MCF 10A (cell line): ENCODE results near the gene DUSP16. TPM values are rescaled to one million over a fixed set of nuclear protein-coding genes. Genes with fewer than 3 reads are reported as not detected.

ENCODE experiments used
- BruUV-seq: library from RNA; stranded (reverse); fragments of 400-500 nt; replicated peaks from 2 replicates; lab custom pipeline; 2021; lab: Mats Ljungman, UMichigan
- CTCF ChIA-PET: fragments of 300-600 bp; sonication (Branson Sonifier 250); formaldehyde crosslinking; extraction: SDS; loops from one replicate; lab custom pipeline; 2021; ENCODE audit warnings: antibody characterized with exemption, inconsistent platforms; lab: Yijun Ruan, JAX
- POLR2A ChIA-PET: fragments of 300-600, 350-650 bp; sonication (Branson Sonifier 250); formaldehyde crosslinking; extraction: SDS; loops from one replicate; lab custom pipeline; 2020; ENCODE audit warnings: antibody characterized with exemption, inconsistent platforms; lab: Yijun Ruan, JAX
- DNase-seq: peaks from one replicate; pipeline ENCODE4 v3.0.0-alpha.2; 2018; ENCODE audit not compliant: unreplicated experiment
- H3K27ac Mint-ChIP-seq: one replicate; pipeline ENCODE4 v1.8.0; 2022; ENCODE audit warnings: mild to moderate bottlenecking, low read depth, mixed read lengths; ENCODE audit not compliant: unreplicated experiment
- H3K27me3 Mint-ChIP-seq: one replicate; pipeline ENCODE4 v1.8.0; 2022; ENCODE audit warnings: mixed read lengths; ENCODE audit not compliant: insufficient read depth, unreplicated experiment
- H3K36me3 Mint-ChIP-seq: one replicate; pipeline ENCODE4 v1.8.0; 2022; ENCODE audit warnings: mild to moderate bottlenecking, moderate library complexity, mixed read lengths; ENCODE audit not compliant: insufficient read depth, unreplicated experiment
- H3K4me1 Mint-ChIP-seq: one replicate; pipeline ENCODE4 v1.8.0; 2022; ENCODE audit warnings: mixed read lengths; ENCODE audit not compliant: insufficient read depth, unreplicated experiment
- H3K4me3 Mint-ChIP-seq: one replicate; pipeline ENCODE4 v1.8.0; 2022; ENCODE audit warnings: mild to moderate bottlenecking, moderate library complexity, mixed read lengths; ENCODE audit not compliant: unreplicated experiment
- H3K9me3 Mint-ChIP-seq: one replicate; pipeline ENCODE4 v1.8.0; 2022; ENCODE audit warnings: mixed read lengths; ENCODE audit not compliant: unreplicated experiment
- intact Hi-C: fragments of 100-400 bp; cut with micrococcal nuclease; formaldehyde crosslinking; loops from 2 replicates; pipeline ENCODE4 v1.14.1; 2022
- total RNA-seq: library from RNA; stranded (reverse); gene quantifications from 2 replicates; pipeline ENCODE4 v1.2.3, GENCODE V29; 2022
- TF ChIP-seq, protein P1 (sequence below): fragments of 200-600 bp; IDR thresholded peaks from one replicate; pipeline ENCODE4 v1.8.0; 2022; ENCODE audit warnings: antibody characterized with exemption, mild to moderate bottlenecking; ENCODE audit not compliant: unreplicated experiment

Gene DUSP16
- total RNA-seq, 1 experiment from 2014 or later, result 20.7 TPM

DNA sequence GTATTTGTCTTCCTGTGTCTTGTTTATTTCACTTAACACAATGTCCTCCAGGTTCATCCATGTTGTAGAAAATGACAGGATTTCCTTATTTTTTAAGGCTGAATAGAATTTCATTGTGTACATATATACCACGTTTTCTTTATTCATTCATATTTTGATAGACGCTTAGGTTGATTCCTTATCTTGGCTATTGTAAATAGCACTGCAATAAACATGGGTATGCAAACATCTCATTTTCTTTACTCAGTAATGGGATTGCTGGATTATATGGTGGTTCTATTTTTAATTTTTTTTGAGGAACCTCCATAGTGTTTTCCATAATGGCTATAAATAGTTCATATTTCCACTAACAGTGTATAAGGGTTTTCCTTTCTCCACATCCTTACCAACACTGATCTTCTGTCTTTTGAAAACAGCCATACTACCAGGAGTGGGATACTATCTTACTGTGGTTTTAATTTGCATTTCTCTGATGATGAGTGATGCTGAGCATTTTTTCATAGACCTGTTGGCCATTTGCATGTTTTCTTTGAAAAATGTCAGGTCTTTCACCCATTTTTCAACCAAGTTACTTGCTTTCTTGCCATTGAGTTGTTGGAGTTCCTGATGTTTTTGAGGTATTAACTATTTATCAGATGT, 32.8 kb downstream of the DUSP16 start:
- Mint-ChIP-seq H3K27ac (no peak overlapping the region), H3K9me3 (no peaks in the 10 kb centered on the region), H3K36me3 (no peaks in the 10 kb centered on the region), H3K27me3 (no peaks in the 10 kb centered on the region), H3K4me1 (peaks cover 6% of the 10 kb centered on the region), H3K4me3 (no peak overlapping the region)
- ChIA-PET CTCF (no interaction called here), POLR2A (interaction anchor here (0.6 to 1.0 kb wide), 2 partner anchors 30 to 83 kb away, joined by 3 read pairs; no protein-coding TSS in a partner anchor)
- intact Hi-C loops, result no loop called here
- BruUV-seq, result no TSS peak
- TF ChIP-seq, protein P1, sequence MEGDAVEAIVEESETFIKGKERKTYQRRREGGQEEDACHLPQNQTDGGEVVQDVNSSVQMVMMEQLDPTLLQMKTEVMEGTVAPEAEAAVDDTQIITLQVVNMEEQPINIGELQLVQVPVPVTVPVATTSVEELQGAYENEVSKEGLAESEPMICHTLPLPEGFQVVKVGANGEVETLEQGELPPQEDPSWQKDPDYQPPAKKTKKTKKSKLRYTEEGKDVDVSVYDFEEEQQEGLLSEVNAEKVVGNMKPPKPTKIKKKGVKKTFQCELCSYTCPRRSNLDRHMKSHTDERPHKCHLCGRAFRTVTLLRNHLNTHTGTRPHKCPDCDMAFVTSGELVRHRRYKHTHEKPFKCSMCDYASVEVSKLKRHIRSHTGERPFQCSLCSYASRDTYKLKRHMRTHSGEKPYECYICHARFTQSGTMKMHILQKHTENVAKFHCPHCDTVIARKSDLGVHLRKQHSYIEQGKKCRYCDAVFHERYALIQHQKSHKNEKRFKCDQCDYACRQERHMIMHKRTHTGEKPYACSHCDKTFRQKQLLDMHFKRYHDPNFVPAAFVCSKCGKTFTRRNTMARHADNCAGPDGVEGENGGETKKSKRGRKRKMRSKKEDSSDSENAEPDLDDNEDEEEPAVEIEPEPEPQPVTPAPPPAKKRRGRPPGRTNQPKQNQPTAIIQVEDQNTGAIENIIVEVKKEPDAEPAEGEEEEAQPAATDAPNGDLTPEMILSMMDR, result no peak
- no peak for DNase-seq

DNA sequence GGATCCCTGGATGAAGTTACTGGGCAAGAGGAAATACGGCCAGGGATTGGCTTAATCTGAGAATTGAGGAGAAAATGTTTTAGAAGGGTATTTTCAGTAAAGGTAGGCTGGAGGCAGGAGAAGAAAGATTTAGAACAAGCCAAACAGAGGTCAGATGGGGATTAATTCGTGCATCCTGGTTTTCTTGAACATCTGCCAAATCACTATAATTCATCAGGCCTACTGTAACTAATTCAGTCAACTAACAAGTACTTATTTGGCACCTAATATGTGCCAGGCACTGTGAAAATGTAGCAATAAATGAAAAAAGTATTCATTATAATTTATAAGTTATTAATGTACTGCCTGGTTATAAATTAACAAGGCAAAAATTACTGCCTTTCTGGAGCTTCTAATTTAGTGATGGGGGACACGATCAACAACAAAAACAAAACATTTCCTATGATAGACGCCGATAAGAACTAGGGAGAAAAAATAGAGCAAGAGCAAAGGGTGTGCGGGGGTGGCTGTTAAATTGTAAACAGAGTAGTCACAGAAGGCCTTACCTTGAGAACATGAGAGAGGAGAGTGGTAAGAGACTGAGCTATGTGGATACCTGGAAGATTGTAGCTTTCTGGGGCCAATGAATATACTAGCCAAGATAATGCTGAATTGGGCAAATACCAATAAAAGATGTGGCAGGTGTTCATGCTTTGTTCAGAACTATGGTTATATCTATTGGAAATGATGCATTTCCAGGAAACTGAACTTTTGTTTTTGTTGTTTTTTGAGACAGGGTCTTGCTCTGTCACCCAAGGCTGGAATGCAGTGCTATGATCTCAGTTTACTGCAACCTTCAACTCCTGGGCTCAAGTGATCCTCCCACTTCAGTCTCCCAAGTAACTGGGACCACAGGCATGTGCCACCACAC, 34.0 kb downstream of the DUSP16 start:
- DNase-seq, result no peak
- Mint-ChIP-seq H3K27ac (no peak overlapping the region), H3K36me3 (no peaks in the 10 kb centered on the region), H3K4me1 (peaks cover 5% of the 10 kb centered on the region), H3K9me3 (no peaks in the 10 kb centered on the region), H3K4me3 (no peak overlapping the region), H3K27me3 (no peaks in the 10 kb centered on the region)
- BruUV-seq, result no TSS peak
- ChIA-PET CTCF (no interaction called here), POLR2A (interaction anchor here (1.0 to 1.5 kb wide), 3 partner anchors 20 to 31 kb away, joined by 3 to 5 read pairs (median 3); no protein-coding TSS in a partner anchor)
- intact Hi-C loops, result no loop called here
- TF ChIP-seq, protein P1, result no peak

DNA sequence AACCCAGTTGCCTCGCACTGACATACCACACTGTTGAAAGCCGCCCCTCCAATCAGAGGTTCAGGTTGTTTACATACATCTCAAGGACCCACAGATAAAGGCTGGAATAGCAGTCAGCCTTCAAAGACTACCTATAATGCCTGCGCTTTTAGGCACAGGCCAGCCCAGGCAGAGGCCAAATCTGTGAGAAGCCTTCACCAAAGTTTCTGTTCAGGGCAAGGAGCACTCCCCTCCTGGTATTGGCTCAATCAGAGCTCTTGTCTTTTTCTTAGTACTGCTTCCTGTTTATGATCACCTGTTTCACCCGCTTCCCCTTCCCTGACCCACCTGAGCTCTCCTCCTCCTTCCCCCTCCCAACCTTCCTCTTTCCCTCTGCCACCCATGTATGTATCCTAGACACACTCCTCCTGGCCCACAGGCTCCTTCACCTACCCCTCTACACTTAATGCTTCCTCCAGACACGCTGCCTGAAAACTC, 34.8 kb downstream of the DUSP16 start:
- no peak overlapping the region for H3K27ac Mint-ChIP-seq
- no peak for DNase-seq
- intact Hi-C loops, result no loop called here
- no TSS peak for BruUV-seq
- no peaks in the 10 kb centered on the region for H3K4me1 Mint-ChIP-seq
- H3K9me3 Mint-ChIP-seq, result no peaks in the 10 kb centered on the region
- H3K4me3 Mint-ChIP-seq, result no peak overlapping the region
- no peaks in the 10 kb centered on the region for H3K36me3 Mint-ChIP-seq
- CTCF ChIA-PET, result no interaction called here
- POLR2A ChIA-PET, result interaction anchor here (0.6 to 1.6 kb wide), 4 partner anchors 19 to 1839 kb away, joined by 3 to 5 read pairs (median 4); partner anchors contain the start of gene CREBL2
- TF ChIP-seq, protein P1, result no peak
- H3K27me3 Mint-ChIP-seq, result no peaks in the 10 kb centered on the region

DNA sequence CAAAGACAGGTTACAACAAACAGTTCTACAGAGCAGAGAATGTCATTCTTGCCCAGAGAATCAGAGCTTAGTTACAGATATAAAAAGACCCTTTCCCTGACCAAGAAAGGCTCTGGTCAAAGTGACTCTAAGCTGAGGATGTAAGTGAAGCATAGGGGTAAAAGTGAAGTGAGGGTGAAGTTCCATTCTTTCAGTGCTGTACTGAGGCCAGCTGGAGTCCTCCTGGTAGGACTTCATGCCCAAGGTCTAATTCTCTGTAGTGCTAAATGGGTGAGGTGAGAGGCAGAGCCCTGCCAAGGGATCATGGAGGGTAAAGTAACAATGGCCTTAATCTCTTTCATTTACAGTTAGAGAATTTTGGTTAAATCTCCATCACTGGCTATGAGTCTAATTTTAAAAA, 38.5 kb downstream of the DUSP16 start:
- POLR2A ChIA-PET, result interaction anchor here (1.2 kb wide), 1 partner anchor 88 kb away, joined by 3 read pairs; no protein-coding TSS in a partner anchor
- intact Hi-C loops, result no loop called here
- TF ChIP-seq, protein P1, result no peak
- CTCF ChIA-PET, result no interaction called here
- H3K9me3 Mint-ChIP-seq, result no peaks in the 10 kb centered on the region
- H3K4me1 Mint-ChIP-seq, result no peaks in the 10 kb centered on the region
- H3K27me3 Mint-ChIP-seq, result no peaks in the 10 kb centered on the region
- peaks cover 12% of the 10 kb centered on the region for H3K36me3 Mint-ChIP-seq
- BruUV-seq, result no TSS peak
- DNase-seq, result no peak
- no peak overlapping the region for H3K4me3 Mint-ChIP-seq
- no peak overlapping the region for H3K27ac Mint-ChIP-seq
